ENCODE measurements around the gene PMPCB.

- TF ChIP-seq CTCF (IDR thresholded peaks at IDR 0.05; ENCODE audit: insufficient read depth, low read depth, low read length) (no peak), EZH2 (IDR thresholded peaks at IDR 0.05; ENCODE audit: insufficient read depth, low read length) (no peak)
Observed at GRCh38 chr7:103307503-103308231, 10.4 kb downstream of the PMPCB start.
